HepG2 (cell line): ENCODE measurements around the gene FKBP1B. TPM values are rescaled to one million over a fixed set of nuclear protein-coding genes. Genes with fewer than 3 reads are reported as not detected.

ENCODE experiments used
- ATAC-seq: fragments of 200-7000 bp; cut with Tn5 transposase; 3 replicates; pipeline ENCODE4 v1.9.1; 2020; ENCODE audit warnings: mild to moderate bottlenecking, moderate library complexity
- BruUV-seq: library from RNA; stranded (reverse); fragments of 400-500 nt; replicated peaks from 2 replicates; lab custom pipeline; 2021; lab: Mats Ljungman, UMichigan
- CTCF ChIA-PET: fragments of 300-600 bp; formaldehyde crosslinking; extraction: SDS; loops from one replicate; lab custom pipeline; 2021; ENCODE audit warnings: low total read pairs, inconsistent platforms, low intra/inter-chr PET ratio; lab: Yijun Ruan, JAX
- POLR2A ChIA-PET: fragments of 350-600 bp; sonication (Branson Sonifier 250); formaldehyde crosslinking; loops from one replicate; lab custom pipeline; 2020; ENCODE audit warnings: antibody characterized with exemption, inconsistent platforms; lab: Yijun Ruan, JAX
- DNase-seq: peaks from one replicate; pipeline ENCODE4 v3.0.0-alpha.2; 2015; ENCODE audit warnings: low spot score
- FAIRE-seq: peaks from 3 replicates; lab custom pipeline; 2011; peaks lifted over from hg19 to GRCh38; lab: Jason Lieb, UNC
- H2AFZ ChIP-seq: one replicate; pipeline ENCODE4 v1.6.1; 2011; ENCODE audit warnings: low read length, inconsistent platforms
- H3K27ac ChIP-seq: fragments of 300-600 bp; 3 replicates; pipeline ENCODE4 v1.8.0; 2011; ENCODE audit warnings: mixed run types, mild to moderate bottlenecking, mixed read lengths, low read length, inconsistent platforms; ENCODE audit not compliant: insufficient read depth; ENCODE audit errors: extremely low read length
- H3K27me3 ChIP-seq, 2 experiments: fragments of 200-600 bp in 1 of 2; 2 replicates in 1 of 2; 3 replicates in 1 of 2; pipeline versions ENCODE4 v1.6.0 to v1.8.0; 2011; ENCODE audit warnings: low read length in 2 of 2, mild to moderate bottlenecking in 2 of 2, moderate library complexity in 2 of 2, inconsistent platforms in 1 of 2; ENCODE audit not compliant: insufficient read depth in 2 of 2, control insufficient read depth in 1 of 2
- H3K36me3 ChIP-seq, 2 experiments: fragments of 200-600 bp in 1 of 2; replicated peaks in 1 of 2; 2 replicates in 1 of 2; 3 replicates in 1 of 2; pipeline versions ENCODE4 v1.5.1 to v1.8.0; 2011; ENCODE audit warnings: low read length in 2 of 2, inconsistent platforms in 1 of 2; ENCODE audit not compliant: insufficient read depth in 2 of 2, control insufficient read depth in 1 of 2
- H3K4me1 ChIP-seq: 2 replicates; pipeline ENCODE4 v1.5.1; 2012; ENCODE audit warnings: low read length, inconsistent platforms; ENCODE audit not compliant: insufficient read depth
- H3K4me2 ChIP-seq: 2 replicates; pipeline ENCODE4 v1.6.0; 2011; ENCODE audit warnings: low read depth, low read length, inconsistent platforms
- H3K4me3 ChIP-seq, 3 experiments: fragments of 200-600 bp in 1 of 3; sonication (generic), shearing (Covaris generic) in 1 of 3; replicated peaks in 1 of 3; 2 replicates each; pipeline ENCODE4 v1.5.1; 2011 to 2016; ENCODE audit warnings: low read length in 3 of 3, inconsistent platforms in 2 of 3, low read depth in 2 of 3, mild to moderate bottlenecking in 2 of 3, control low read depth in 1 of 3, mixed read lengths in 1 of 3; ENCODE audit not compliant: insufficient read depth in 1 of 3
- H3K79me2 ChIP-seq: one replicate; pipeline ENCODE4 v1.6.1; 2011; ENCODE audit warnings: low read length, inconsistent platforms; ENCODE audit not compliant: insufficient read depth
- H3K9ac ChIP-seq: 2 replicates; pipeline ENCODE4 v1.6.0; 2011; ENCODE audit warnings: mild to moderate bottlenecking, low read depth, low read length, inconsistent platforms; ENCODE audit not compliant: insufficient read depth
- H3K9me3 ChIP-seq: 2 replicates; pipeline ENCODE4 v1.5.1; 2012; ENCODE audit warnings: mild to moderate bottlenecking, low read length
- H4K20me1 ChIP-seq: 2 replicates; pipeline ENCODE4 v1.6.0; 2011; ENCODE audit warnings: inconsistent platforms, mild to moderate bottlenecking, low read length, moderate library complexity; ENCODE audit not compliant: insufficient read depth
- CREB1 ChIP-seq, 2 experiments: fragments of 450-650 bp in 1 of 2; IDR thresholded peaks; 2 replicates each; pipeline ENCODE4 v1.6.1; 2016 to 2017; ENCODE audit warnings: control low read depth in 1 of 2, mild to moderate bottlenecking in 1 of 2, missing compliant biosample characterization in 1 of 2, missing genetic modification characterization in 1 of 2
- FOXA1 ChIP-seq, 2 experiments: fragments of 450-650 bp in 1 of 2; sonication (generic) in 1 of 2; formaldehyde crosslinking in 1 of 2; IDR thresholded peaks; 2 replicates each; pipeline versions ENCODE4 v1.4.0 to v1.6.1; 2016 to 2020; ENCODE audit warnings: missing genetic modification reagents in 1 of 2
- MAF1 ChIP-seq: sonication (generic); formaldehyde crosslinking; IDR thresholded peaks from 2 replicates; pipeline ENCODE4 v1.5.0; 2020; ENCODE audit warnings: missing genetic modification reagents, borderline replicate concordance
- NFIB ChIP-seq: sonication (generic); formaldehyde crosslinking; IDR thresholded peaks from 2 replicates; pipeline ENCODE4 v1.9.0; 2021; ENCODE audit warnings: missing genetic modification reagents, mild to moderate bottlenecking, borderline replicate concordance
- NFRKB ChIP-seq: fragments of 450-650 bp; IDR thresholded peaks from 2 replicates; pipeline ENCODE4 v1.6.1; 2017
- RBM39 ChIP-seq: fragments of 200-400 bp; formaldehyde crosslinking; IDR thresholded peaks from one replicate; pipeline ENCODE4 v1.6.1; 2018; ENCODE audit warnings: antibody characterized with exemption, mild to moderate bottlenecking, low read depth, low read length; ENCODE audit not compliant: poor library complexity, severe bottlenecking
- ZNF263 ChIP-seq: sonication (generic); formaldehyde crosslinking; IDR thresholded peaks from 2 replicates; pipeline ENCODE4 v1.4.0; 2020; ENCODE audit warnings: missing genetic modification reagents
- ZNF468 ChIP-seq: sonication (generic); formaldehyde crosslinking; IDR thresholded peaks from 2 replicates; pipeline ENCODE4 v1.8.0; 2022; ENCODE audit warnings: mild to moderate bottlenecking, moderate library complexity, missing genetic modification reagents
- ZNF746 ChIP-seq: sonication (generic); formaldehyde crosslinking; IDR thresholded peaks from 2 replicates; pipeline ENCODE4 v1.8.0; 2022; ENCODE audit warnings: mild to moderate bottlenecking, missing genetic modification reagents
- ZNF878 ChIP-seq: sonication (generic); formaldehyde crosslinking; IDR thresholded peaks from 2 replicates; pipeline ENCODE4 v1.8.1; 2023; ENCODE audit warnings: mild to moderate bottlenecking, missing genetic modification reagents, moderate library complexity
- WGBS: methylation state at CpG from one replicate; pipeline ENCODE4 v1.1.6; 2017; ENCODE audit warnings: low lambda C conversion rate; 5-methylcytosine and 5-hydroxymethylcytosine counted together
- in situ Hi-C: cut with HindIII; loops from 2 replicates; pipeline ENCODE4 v1.10.0; 2017; ENCODE audit warnings: low pct_unique_long_range_greater_than_20kb; ENCODE audit not compliant: extremely low pct_ligation_motif_present
- intact Hi-C: fragments of 100-400 bp; cut with micrococcal nuclease; formaldehyde crosslinking; loops from one replicate; pipeline ENCODE4 v1.10.0; 2022; ENCODE audit not compliant: unreplicated experiment
- polyA plus RNA-seq, 8 experiments: library from polyadenylated mRNA; depleted of rRNA in 3 of 8; stranded (reverse) in 7 of 8; unstranded in 1 of 8; fragments of >200 nt; fragmentation: Illumina TruSeq in 4 of 8; extraction: Trizol in 4 of 8; gene quantifications; 2 replicates each; pipeline versions ENCODE4 v1.2.1 to v1.2.3, GENCODE V29; 2011 to 2016; ENCODE audit warnings: low read depth in 4 of 8, missing spikeins in 1 of 8, mixed read lengths in 1 of 8; ENCODE audit not compliant: insufficient read depth in 1 of 8
- total RNA-seq, 5 experiments: library from RNA; depleted of rRNA; stranded (reverse); fragments of >200 nt; fragmentation: Illumina TruSeq; extraction: Trizol; gene quantifications; 2 replicates each; pipeline ENCODE4 v1.2.3, GENCODE V29; 2016; ENCODE audit warnings: low read depth in 1 of 5
- TF ChIP-seq, protein P1 (sequence below): sonication (generic); formaldehyde crosslinking; IDR thresholded peaks from 2 replicates; pipeline ENCODE4 v1.8.0; 2022; ENCODE audit warnings: mild to moderate bottlenecking, missing genetic modification reagents, borderline replicate concordance
- TF ChIP-seq, protein P2 (sequence below): sonication (generic); formaldehyde crosslinking; IDR thresholded peaks from 2 replicates; pipeline ENCODE4 v1.8.0; 2022; ENCODE audit warnings: missing genetic modification reagents, mild to moderate bottlenecking, inconsistent platforms, borderline replicate concordance
- TF ChIP-seq, protein P3 (sequence below): sonication (generic); formaldehyde crosslinking; IDR thresholded peaks from 2 replicates; pipeline ENCODE4 v1.5.1; 2020; ENCODE audit warnings: missing genetic modification reagents, mild to moderate bottlenecking, borderline replicate concordance
- TF ChIP-seq, protein P4 (sequence below): sonication (generic); formaldehyde crosslinking; IDR thresholded peaks from 2 replicates; pipeline ENCODE4 v1.4.0; 2020; ENCODE audit warnings: missing genetic modification reagents, borderline replicate concordance

FKBP1B gene
- total and polyA plus RNA-seq, 2 of the 13 experiments (the other 11 are each of a cell fraction or from before 2014, with no cell fraction given), result 35.2 to 96.3 TPM

DNA sequence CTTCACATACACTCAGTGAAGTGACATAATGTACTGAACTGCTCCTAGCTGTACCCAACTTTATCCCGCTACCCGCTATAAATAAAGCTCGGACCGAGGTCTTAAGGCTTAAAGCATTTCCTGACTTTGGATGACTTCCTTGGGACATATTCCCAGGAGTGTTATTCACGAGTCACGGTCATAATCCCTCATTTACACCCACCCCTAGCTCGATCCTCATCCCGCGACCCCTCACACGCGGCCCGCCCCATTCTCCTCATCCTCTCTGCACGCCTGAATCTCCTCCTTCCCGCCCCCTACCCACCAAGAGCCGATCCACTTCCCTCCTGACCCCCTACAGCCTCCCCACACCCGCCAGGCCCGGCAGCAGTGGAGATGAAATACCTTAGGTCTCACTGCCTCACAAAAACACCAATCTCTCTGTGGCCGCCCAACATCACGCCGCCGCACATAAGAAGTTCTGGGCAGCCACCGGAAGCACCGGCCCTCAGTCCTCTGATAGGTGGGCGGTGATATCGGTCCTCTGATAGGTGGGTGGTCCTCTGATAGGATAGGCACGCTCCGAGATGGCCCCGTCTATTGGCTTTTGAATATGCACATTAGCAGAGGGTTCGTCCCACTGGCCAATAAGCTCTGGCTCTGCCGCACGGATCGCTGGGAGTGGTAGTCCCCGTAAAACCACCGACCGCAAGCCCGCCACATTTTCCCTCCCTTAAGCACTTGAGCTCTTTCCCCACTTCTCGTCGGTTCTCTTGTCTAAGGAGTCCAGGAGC, 2.4 kb upstream of the FKBP1B start, which contains the start of gene WDCP:
Gene WDCP, minus strand, starts transcription at position 462 of the 773 bp plus-strand sequence. CDS start 7,897 bp downstream, outside the sequence.
- peak within 1 kb of the TSS; percentile 83 for H3K9ac ChIP-seq
- H3K27ac ChIP-seq, result peak within 1 kb of the TSS; percentile 90
- peak within 1 kb of the TSS; percentile 97 for H3K4me2 ChIP-seq
- no peaks in the 10 kb centered on the region; a peak in 2 of 5 replicates for H3K27me3 ChIP-seq
- peaks cover 40% of the 10 kb centered on the region for H3K79me2 ChIP-seq
- in situ Hi-C loops (no loop called here), intact Hi-C loops (loop anchor here (1.0 to 2.0 kb wide), 4 partner anchors 26 to 37 kb away; partner anchors contain the start of genes SF3B6 and TP53I3)
- H3K36me3 ChIP-seq, result no peaks in the 10 kb centered on the region
- peaks cover 59% of the 10 kb centered on the region for H3K4me1 ChIP-seq
- peak; percentile 93 for ATAC-seq
- DNase-seq, result peak; percentile 99
- no TSS peak for BruUV-seq
- under 1% methylated on average over 38 of the region's 38 CpGs for WGBS
- no peaks in the 10 kb centered on the region for H3K9me3 ChIP-seq
- FAIRE-seq, result peak; percentile 98
- H4K20me1 ChIP-seq, result no peaks in the 10 kb centered on the region
- H2AFZ ChIP-seq, result peak within 1 kb of the TSS; percentile 86
- ChIA-PET POLR2A (interaction anchor here (0.6 to 5.4 kb wide), 28 partner anchors 10 to 137 kb away, joined by 3 to 91 read pairs (median 6); partner anchors contain the start of genes ATAD2B, MFSD2B, SF3B6 and TP53I3), CTCF (no interaction called here)
- peak within 1 kb of the TSS; percentile 84 to 93 (median 88) for H3K4me3 ChIP-seq
- TF ChIP-seq, protein P1, sequence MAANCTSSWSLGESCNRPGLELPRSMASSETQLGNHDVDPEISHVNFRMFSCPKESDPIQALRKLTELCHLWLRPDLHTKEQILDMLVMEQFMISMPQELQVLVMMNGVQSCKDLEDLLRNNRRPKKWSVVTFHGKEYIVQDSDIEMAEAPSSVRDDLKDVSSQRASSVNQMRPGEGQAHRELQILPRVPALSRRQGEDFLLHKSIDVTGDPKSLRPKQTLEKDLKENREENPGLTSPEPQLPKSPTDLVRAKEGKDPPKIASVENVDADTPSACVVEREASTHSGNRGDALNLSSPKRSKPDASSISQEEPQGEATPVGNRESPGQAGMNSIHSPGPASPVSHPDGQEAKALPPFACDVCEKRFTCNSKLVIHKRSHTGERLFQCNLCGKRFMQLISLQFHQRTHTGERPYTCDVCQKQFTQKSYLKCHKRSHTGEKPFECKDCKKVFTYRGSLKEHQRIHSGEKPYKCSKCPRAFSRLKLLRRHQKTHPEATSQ (CRISPR knock-in tag), result no peak
- TF ChIP-seq FOXA1 (IDR thresholded peaks at IDR 0.05), result no peak
- TF ChIP-seq FOXA1 (CRISPR knock-in tag; IDR thresholded peaks at IDR 0.05), result no peak
- TF ChIP-seq ZNF878 (CRISPR knock-in tag), result no peak
- 0 out of 2 replicates have a peak, but pooled peaks have one; percentile 10 for TF ChIP-seq NFRKB
- peak; percentile 68 for TF ChIP-seq ZNF746 (CRISPR knock-in tag)
- TF ChIP-seq RBM39, result peak; percentile 45
- TF ChIP-seq CREB1 (IDR thresholded peaks at IDR 0.05), result peak; percentile 66
- TF ChIP-seq CREB1 (CRISPR knock-in tag; IDR thresholded peaks at IDR 0.05), result peak; percentile 89
- TF ChIP-seq, protein P2, sequence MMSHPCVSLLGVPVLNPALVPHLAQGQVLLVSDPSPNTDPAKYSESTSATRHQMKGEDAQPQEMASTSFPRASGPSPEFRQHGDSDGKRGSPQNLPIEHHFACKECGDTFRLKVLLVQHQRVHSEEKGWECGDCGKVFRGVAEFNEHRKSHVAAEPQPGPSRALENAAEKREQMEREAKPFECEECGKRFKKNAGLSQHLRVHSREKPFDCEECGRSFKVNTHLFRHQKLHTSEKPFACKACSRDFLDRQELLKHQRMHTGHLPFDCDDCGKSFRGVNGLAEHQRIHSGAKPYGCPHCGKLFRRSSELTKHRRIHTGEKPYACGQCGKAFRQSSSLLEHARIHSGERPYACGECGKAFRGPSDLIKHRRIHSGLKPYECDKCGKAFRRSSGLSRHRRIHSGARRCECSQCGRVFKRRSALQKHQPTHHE (CRISPR knock-in tag), result peak; percentile 96; the same call in 1 of the 2 replicates
- TF ChIP-seq MAF1 (CRISPR knock-in tag), result peak; percentile 73; the same call in 1 of the 2 replicates
- TF ChIP-seq ZNF263, result no peak
- no peak for TF ChIP-seq ZNF468 (CRISPR knock-in tag)
- TF ChIP-seq, protein P3, sequence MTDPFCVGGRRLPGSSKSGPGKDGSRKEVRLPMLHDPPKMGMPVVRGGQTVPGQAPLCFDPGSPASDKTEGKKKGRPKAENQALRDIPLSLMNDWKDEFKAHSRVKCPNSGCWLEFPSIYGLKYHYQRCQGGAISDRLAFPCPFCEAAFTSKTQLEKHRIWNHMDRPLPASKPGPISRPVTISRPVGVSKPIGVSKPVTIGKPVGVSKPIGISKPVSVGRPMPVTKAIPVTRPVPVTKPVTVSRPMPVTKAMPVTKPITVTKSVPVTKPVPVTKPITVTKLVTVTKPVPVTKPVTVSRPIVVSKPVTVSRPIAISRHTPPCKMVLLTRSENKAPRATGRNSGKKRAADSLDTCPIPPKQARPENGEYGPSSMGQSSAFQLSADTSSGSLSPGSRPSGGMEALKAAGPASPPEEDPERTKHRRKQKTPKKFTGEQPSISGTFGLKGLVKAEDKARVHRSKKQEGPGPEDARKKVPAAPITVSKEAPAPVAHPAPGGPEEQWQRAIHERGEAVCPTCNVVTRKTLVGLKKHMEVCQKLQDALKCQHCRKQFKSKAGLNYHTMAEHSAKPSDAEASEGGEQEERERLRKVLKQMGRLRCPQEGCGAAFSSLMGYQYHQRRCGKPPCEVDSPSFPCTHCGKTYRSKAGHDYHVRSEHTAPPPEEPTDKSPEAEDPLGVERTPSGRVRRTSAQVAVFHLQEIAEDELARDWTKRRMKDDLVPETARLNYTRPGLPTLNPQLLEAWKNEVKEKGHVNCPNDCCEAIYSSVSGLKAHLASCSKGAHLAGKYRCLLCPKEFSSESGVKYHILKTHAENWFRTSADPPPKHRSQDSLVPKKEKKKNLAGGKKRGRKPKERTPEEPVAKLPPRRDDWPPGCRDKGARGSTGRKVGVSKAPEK, result no peak
- TF ChIP-seq, protein P4, sequence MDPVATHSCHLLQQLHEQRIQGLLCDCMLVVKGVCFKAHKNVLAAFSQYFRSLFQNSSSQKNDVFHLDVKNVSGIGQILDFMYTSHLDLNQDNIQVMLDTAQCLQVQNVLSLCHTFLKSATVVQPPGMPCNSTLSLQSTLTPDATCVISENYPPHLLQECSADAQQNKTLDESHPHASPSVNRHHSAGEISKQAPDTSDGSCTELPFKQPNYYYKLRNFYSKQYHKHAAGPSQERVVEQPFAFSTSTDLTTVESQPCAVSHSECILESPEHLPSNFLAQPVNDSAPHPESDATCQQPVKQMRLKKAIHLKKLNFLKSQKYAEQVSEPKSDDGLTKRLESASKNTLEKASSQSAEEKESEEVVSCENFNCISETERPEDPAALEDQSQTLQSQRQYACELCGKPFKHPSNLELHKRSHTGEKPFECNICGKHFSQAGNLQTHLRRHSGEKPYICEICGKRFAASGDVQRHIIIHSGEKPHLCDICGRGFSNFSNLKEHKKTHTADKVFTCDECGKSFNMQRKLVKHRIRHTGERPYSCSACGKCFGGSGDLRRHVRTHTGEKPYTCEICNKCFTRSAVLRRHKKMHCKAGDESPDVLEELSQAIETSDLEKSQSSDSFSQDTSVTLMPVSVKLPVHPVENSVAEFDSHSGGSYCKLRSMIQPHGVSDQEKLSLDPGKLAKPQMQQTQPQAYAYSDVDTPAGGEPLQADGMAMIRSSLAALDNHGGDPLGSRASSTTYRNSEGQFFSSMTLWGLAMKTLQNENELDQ (CRISPR knock-in tag), result peak; percentile 25; the same call in 1 of the 2 replicates
- TF ChIP-seq NFIB (CRISPR knock-in tag), result no peak
